H9 (cell line): ENCODE results near the gene LRMDA. TPM values are rescaled to one million over a fixed set of nuclear protein-coding genes. Genes with fewer than 3 reads are reported as not detected.

Source experiments
- DNase-seq: peaks from one replicate; pipeline ENCODE4 v3.0.0-alpha.2; 2017
- H2AFZ ChIP-seq: one replicate; pipeline ENCODE4 v1.6.1; 2013; ENCODE audit warnings: mild to moderate bottlenecking, low read length, control low read depth, moderate library complexity
- H2AK5ac ChIP-seq: 2 replicates; pipeline ENCODE4 v1.6.1; 2013; ENCODE audit warnings: low read length, control low read depth, mixed read lengths; ENCODE audit not compliant: insufficient read length
- H2BK120ac ChIP-seq: one replicate; pipeline ENCODE4 v1.6.1; 2013; ENCODE audit warnings: low read depth, mild to moderate bottlenecking, low read length, control low read depth, inconsistent platforms; ENCODE audit not compliant: poor library complexity, severe bottlenecking
- H2BK12ac ChIP-seq: 2 replicates; pipeline ENCODE4 v1.6.1; 2013; ENCODE audit warnings: low read length, control low read depth, mixed read lengths, low read depth; ENCODE audit not compliant: insufficient read length
- H2BK15ac ChIP-seq: 2 replicates; pipeline ENCODE4 v1.6.1; 2013; ENCODE audit warnings: low read depth, low read length, control low read depth
- H2BK20ac ChIP-seq: one replicate; pipeline ENCODE4 v1.6.1; 2013; ENCODE audit warnings: low read depth, mild to moderate bottlenecking, low read length, control low read depth, inconsistent platforms; ENCODE audit not compliant: poor library complexity, severe bottlenecking
- H2BK5ac ChIP-seq: 2 replicates; pipeline ENCODE4 v1.6.1; 2013; ENCODE audit warnings: low read length, control low read depth, mixed read lengths; ENCODE audit not compliant: insufficient read length
- H3K14ac ChIP-seq: 2 replicates; pipeline ENCODE4 v1.6.1; 2013; ENCODE audit warnings: low read length, control low read depth; ENCODE audit not compliant: insufficient read depth
- H3K18ac ChIP-seq: 2 replicates; pipeline ENCODE4 v1.6.1; 2013; ENCODE audit warnings: low read depth, mild to moderate bottlenecking, mixed read lengths, low read length, control low read depth; ENCODE audit not compliant: insufficient read length
- H3K23ac ChIP-seq: 2 replicates; pipeline ENCODE4 v1.6.1; 2013; ENCODE audit warnings: low read length, control low read depth, mixed read lengths, low read depth; ENCODE audit not compliant: insufficient read length
- H3K23me2 ChIP-seq: 2 replicates; pipeline ENCODE4 v1.6.1; 2013; ENCODE audit warnings: low read depth, mild to moderate bottlenecking, mixed read lengths, low read length, control low read depth; ENCODE audit not compliant: insufficient read length, poor library complexity, severe bottlenecking
- H3K27ac ChIP-seq: 2 replicates; pipeline ENCODE4 v1.5.1; 2013; ENCODE audit warnings: low read length, control low read depth, mixed read lengths, low read depth; ENCODE audit not compliant: insufficient read length
- H3K27me3 ChIP-seq: 2 replicates; pipeline ENCODE4 v1.6.1; 2013; ENCODE audit warnings: low read length, control low read depth, inconsistent platforms; ENCODE audit not compliant: insufficient read depth
- H3K4ac ChIP-seq: 2 replicates; pipeline ENCODE4 v1.6.1; 2013; ENCODE audit warnings: low read depth, mild to moderate bottlenecking, control low read depth, inconsistent platforms, low read length, moderate library complexity
- H3K4me1 ChIP-seq: 2 replicates; pipeline ENCODE4 v1.6.1; 2013; ENCODE audit warnings: low read length, control low read depth, inconsistent platforms; ENCODE audit not compliant: insufficient read depth
- H3K4me2 ChIP-seq: 2 replicates; pipeline ENCODE4 v1.6.1; 2013; ENCODE audit warnings: low read length, control low read depth, mixed read lengths; ENCODE audit not compliant: insufficient read length, insufficient read depth
- H3K56ac ChIP-seq: 2 replicates; pipeline ENCODE4 v1.6.1; 2013; ENCODE audit warnings: low read depth, mild to moderate bottlenecking, mixed read lengths, low read length, control low read depth; ENCODE audit not compliant: insufficient read length
- H3K79me1 ChIP-seq: 2 replicates; pipeline ENCODE4 v1.6.1; 2013; ENCODE audit warnings: low read depth, mild to moderate bottlenecking, moderate library complexity, low read length, control low read depth, inconsistent platforms; ENCODE audit not compliant: insufficient read depth, poor library complexity, severe bottlenecking
- H3K79me2 ChIP-seq: 2 replicates; pipeline ENCODE4 v1.6.1; 2013; ENCODE audit warnings: low read length, control low read depth, inconsistent platforms; ENCODE audit not compliant: insufficient read depth
- H3K9ac ChIP-seq: 2 replicates; pipeline ENCODE4 v1.6.1; 2013; ENCODE audit warnings: low read length, control low read depth, mixed read lengths; ENCODE audit not compliant: insufficient read length; ENCODE audit errors: extremely low read depth
- H3K9me3 ChIP-seq: one replicate; pipeline ENCODE4 v1.6.1; 2013; ENCODE audit warnings: low read depth, low read length, inconsistent platforms; ENCODE audit not compliant: control insufficient read depth
- H3T11ph ChIP-seq: one replicate; pipeline ENCODE4 v1.6.1; 2013; ENCODE audit warnings: mild to moderate bottlenecking, low read length, control low read depth, inconsistent platforms
- H4K20me1 ChIP-seq: one replicate; pipeline ENCODE4 v1.6.1; 2013; ENCODE audit not compliant: control insufficient read depth, insufficient read length, insufficient read depth
- H4K5ac ChIP-seq: 2 replicates; pipeline ENCODE4 v1.6.1; 2013; ENCODE audit warnings: low read depth, mild to moderate bottlenecking, mixed read lengths, low read length, control low read depth; ENCODE audit not compliant: insufficient read length
- H4K8ac ChIP-seq: replicated peaks from 2 replicates; pipeline ENCODE4 v1.6.1; 2013; ENCODE audit warnings: low read length, control low read depth, mixed read lengths, low read depth; ENCODE audit not compliant: insufficient read length
- H4K91ac ChIP-seq: 2 replicates; pipeline ENCODE4 v1.6.1; 2013; ENCODE audit warnings: low read depth, mild to moderate bottlenecking, moderate library complexity, mixed read lengths, low read length, control low read depth; ENCODE audit not compliant: insufficient read length
- H3K27ac Mint-ChIP-seq, 3 experiments: 2 replicates in 2 of 3; 3 replicates in 1 of 3; pipeline ENCODE4 v1.8.0; 2020 to 2021; ENCODE audit warnings: mixed read lengths in 3 of 3, mild to moderate bottlenecking in 1 of 3, moderate library complexity in 1 of 3
- H3K27me3 Mint-ChIP-seq: 2 replicates; pipeline ENCODE4 v1.8.0; 2021; ENCODE audit warnings: low read depth, mild to moderate bottlenecking, moderate library complexity, mixed read lengths
- H3K36me3 Mint-ChIP-seq, 3 experiments: 2 replicates in 2 of 3; 3 replicates in 1 of 3; pipeline ENCODE4 v1.8.0; 2020 to 2021; ENCODE audit warnings: low read depth in 3 of 3, mixed read lengths in 3 of 3; ENCODE audit not compliant: insufficient read depth in 1 of 3
- H3K4me1 Mint-ChIP-seq, 2 experiments: 2 replicates each; pipeline ENCODE4 v1.8.0; 2020; ENCODE audit warnings: mixed read lengths in 2 of 2
- H3K4me3 Mint-ChIP-seq, 2 experiments: 2 replicates in 1 of 2; 3 replicates in 1 of 2; pipeline ENCODE4 v1.8.0; 2020 to 2021; ENCODE audit warnings: mild to moderate bottlenecking in 2 of 2, mixed read lengths in 2 of 2, moderate library complexity in 1 of 2
- H3K9me3 Mint-ChIP-seq, 2 experiments: 2 replicates in 1 of 2; 3 replicates in 1 of 2; pipeline ENCODE4 v1.8.0; 2020; ENCODE audit warnings: mild to moderate bottlenecking in 2 of 2, mixed read lengths in 2 of 2, moderate library complexity in 1 of 2
- CTCF ChIP-seq: fragments of 200-600 bp; sonication (generic); conservative IDR thresholded peaks from 3 replicates; pipeline ENCODE4 v1.8.0; 2021; ENCODE audit warnings: antibody characterized with exemption, mild to moderate bottlenecking
- WGBS: extraction: QIAGEN DNeasy Blood & Tissue Kit; methylation state at CpG from one replicate; pipeline ENCODE4 v1.1.7; 2013; ENCODE audit warnings: missing lambda C conversion rate, low lambda C conversion rate, mixed read lengths; ENCODE audit not compliant: insufficient read length; ENCODE audit errors: extremely low coverage; 5-methylcytosine and 5-hydroxymethylcytosine counted together
- total RNA-seq: library from RNA; stranded (reverse); gene quantifications from 2 replicates; pipeline ENCODE4 v1.2.1, GENCODE V29; 2021

Gene LRMDA
- total RNA-seq, 1 experiment from 2014 or later, result 1.8 TPM

DNA sequence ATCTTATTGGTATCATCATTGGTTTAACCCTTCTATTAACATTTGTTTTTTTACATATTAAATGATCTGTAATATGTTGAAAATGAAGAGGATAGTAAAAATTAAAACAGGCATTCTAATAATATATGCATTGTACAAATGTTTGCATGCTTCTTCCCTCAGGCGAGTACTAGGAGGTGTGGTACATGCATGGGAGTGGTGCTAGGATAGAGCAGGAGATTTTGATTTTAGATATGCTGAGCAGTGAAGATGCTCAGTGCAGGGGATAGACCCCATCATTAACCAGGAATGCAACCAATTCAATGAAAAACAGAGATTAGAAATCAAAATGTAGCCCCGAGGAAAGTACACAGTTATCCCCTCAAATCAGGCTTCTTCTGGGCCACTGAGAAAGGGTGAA lies 916.4 kb downstream of the LRMDA start:
- H3K4me3 Mint-ChIP-seq, result no peak overlapping the region
- H2AFZ ChIP-seq, result no peak overlapping the region
- H3K56ac ChIP-seq, result no peak overlapping the region
- H2BK5ac ChIP-seq, result no peak overlapping the region
- H2BK20ac ChIP-seq, result no peak overlapping the region
- no peaks in the 10 kb centered on the region for H3K4me1 Mint-ChIP-seq
- no peak overlapping the region for H4K91ac ChIP-seq
- H4K20me1 ChIP-seq, result no peaks in the 10 kb centered on the region
- no peaks in the 10 kb centered on the region for H3K79me1 ChIP-seq
- no CpG with 5 or more reads among the region's 2 CpGs for WGBS
- H3K23ac ChIP-seq, result no peak overlapping the region
- no peak overlapping the region for H3T11ph ChIP-seq
- H3K27ac Mint-ChIP-seq, result no peak overlapping the region
- no peak overlapping the region for H3K9ac ChIP-seq
- no peaks in the 10 kb centered on the region; the same call in 1 of the 2 replicates for H3K27me3 ChIP-seq
- H3K4ac ChIP-seq, result no peak overlapping the region
- no peak overlapping the region for H2BK120ac ChIP-seq
- TF ChIP-seq CTCF, result no peak
- H2BK15ac ChIP-seq, result no peak overlapping the region
- H3K4me1 ChIP-seq, result no peaks in the 10 kb centered on the region; the same call in 1 of the 2 replicates
- no peak overlapping the region for H3K14ac ChIP-seq
- H3K4me2 ChIP-seq, result no peak overlapping the region
- H4K8ac ChIP-seq, result no peak overlapping the region
- H2BK12ac ChIP-seq, result no peak overlapping the region
- no peak overlapping the region for H3K27ac ChIP-seq
- H4K5ac ChIP-seq, result no peak overlapping the region
- H3K9me3 Mint-ChIP-seq, result peaks cover 5 to 8% of the 10 kb centered on the region in 2 experiments; a peak in 3 of 5 replicates
- H3K27me3 Mint-ChIP-seq, result no peaks in the 10 kb centered on the region
- no peaks in the 10 kb centered on the region for H3K23me2 ChIP-seq
- no peaks in the 10 kb centered on the region for H3K9me3 ChIP-seq
- no peaks in the 10 kb centered on the region for H3K36me3 Mint-ChIP-seq
- no peak overlapping the region for H2AK5ac ChIP-seq
- H3K79me2 ChIP-seq, result no peaks in the 10 kb centered on the region
- no peak overlapping the region for H3K18ac ChIP-seq
- DNase-seq, result no peak
